KOPT-K1 (cell line): ENCODE measurements around the gene AMH.

Experiments used
- H3K27ac ChIP-seq: fragments of 200-600 bp; sonication (generic); 2 replicates; pipeline ENCODE4 v1.5.1; 2016; ENCODE audit warnings: antibody characterized with exemption, mild to moderate bottlenecking, low read depth, low read length; ENCODE audit not compliant: poor library complexity, severe bottlenecking
- H3K36me3 ChIP-seq: fragments of 200-600 bp; sonication (generic); 2 replicates; pipeline ENCODE4 v1.5.1; 2017; ENCODE audit warnings: antibody characterized with exemption, mild to moderate bottlenecking, low read length, moderate library complexity; ENCODE audit not compliant: insufficient read depth
- H3K9me3 ChIP-seq: fragments of 200-600 bp; sonication (generic); 2 replicates; pipeline ENCODE4 v1.5.1; 2017; ENCODE audit warnings: antibody characterized with exemption, low read length, mild to moderate bottlenecking; ENCODE audit not compliant: insufficient read depth, poor library complexity, severe bottlenecking

The AMH gene

DNA sequence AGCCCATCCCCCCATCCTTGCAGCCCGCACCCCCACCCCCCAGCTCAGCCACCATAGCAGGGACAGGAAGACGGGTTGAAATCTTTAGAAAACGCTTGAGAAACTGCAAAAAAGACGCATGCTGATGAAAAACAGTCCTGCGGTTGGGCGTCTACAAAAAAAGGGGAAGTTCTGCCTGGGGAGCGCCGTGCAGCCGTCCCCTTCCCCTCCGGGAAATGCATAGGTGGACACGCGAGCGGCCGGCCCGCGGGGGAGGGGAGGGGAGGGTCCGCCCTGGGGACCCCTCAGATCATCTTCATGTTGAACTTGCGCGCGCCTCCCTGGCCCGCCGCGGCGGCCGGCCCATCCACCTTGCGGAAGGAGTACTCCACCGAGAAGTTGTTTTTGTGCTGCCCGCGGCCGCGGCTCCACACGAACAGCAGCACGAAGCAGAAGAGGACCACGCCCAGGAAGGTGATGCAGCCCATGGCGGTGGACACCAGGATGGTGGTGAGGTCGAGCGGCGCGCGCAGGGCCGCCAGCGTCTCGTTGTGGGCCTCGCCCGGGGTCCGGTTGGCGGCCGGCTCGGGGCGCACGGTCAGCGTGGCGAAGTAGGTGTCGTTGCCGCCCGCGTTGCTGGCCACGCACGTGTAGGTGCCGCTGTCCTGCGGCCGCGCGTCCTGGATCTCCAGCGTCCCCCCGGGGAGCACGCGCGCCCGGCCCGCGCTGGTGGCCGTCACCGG is 40.8 kb downstream of the AMH start:
- Histone ChIP-seq H3K27ac (no peak overlapping the region), H3K9me3 (no peaks in the 10 kb centered on the region), H3K36me3 (no peaks in the 10 kb centered on the region)

- no peaks in the 10 kb centered on the region for H3K9me3 ChIP-seq
- H3K36me3 ChIP-seq, result no peaks in the 10 kb centered on the region
- H3K27ac ChIP-seq, result no peak overlapping the region
These were observed 41.5 kb downstream of the AMH start for GRCh38 chr19:2290441-2291184.

- Histone ChIP-seq H3K27ac (no peak overlapping the region), H3K36me3 (no peaks in the 10 kb centered on the region)
These were observed 42.1 kb downstream of the AMH start for GRCh38 chr19:2291185-2291751.

GRCh38 chr19:2294687-2295335 is 45.7 kb downstream of the AMH start:
- no peaks in the 10 kb centered on the region for H3K36me3 ChIP-seq
- H3K9me3 ChIP-seq, result no peaks in the 10 kb centered on the region
- H3K27ac ChIP-seq, result no peak overlapping the region

More at GRCh38 chr19:2291185-2291751, 42.1 kb downstream of the AMH start:
- no peaks in the 10 kb centered on the region for H3K9me3 ChIP-seq

GRCh38 chr19:2296141-2296540 is 47.0 kb downstream of the AMH start:
- H3K27ac ChIP-seq, result no peak overlapping the region

GRCh38 chr19:2300533-2300932 is 51.4 kb downstream of the AMH start:
- H3K9me3 ChIP-seq, result no peaks in the 10 kb centered on the region
- no peak overlapping the region for H3K27ac ChIP-seq
- H3K36me3 ChIP-seq, result no peaks in the 10 kb centered on the region

More at GRCh38 chr19:2296141-2296540, 47.0 kb downstream of the AMH start:
- H3K9me3 ChIP-seq, result no peaks in the 10 kb centered on the region
- H3K36me3 ChIP-seq, result no peaks in the 10 kb centered on the region
